HL-60 (cell line): ENCODE results near the gene OR5AL1.

Experiments used
- GABPA ChIP-seq: IDR thresholded peaks from 2 replicates; pipeline ENCODE4 v1.6.1; 2012; ENCODE audit warnings: low read depth
- POLR2AphosphoS5 ChIP-seq: IDR thresholded peaks from 2 replicates; pipeline ENCODE4 v1.6.1; 2012; ENCODE audit warnings: low read depth
- SPI1 ChIP-seq: IDR thresholded peaks from 2 replicates; pipeline ENCODE4 v1.6.1; 2012; ENCODE audit warnings: low read depth, mild to moderate bottlenecking, borderline replicate concordance
- TF ChIP-seq, protein P1 (sequence below): IDR thresholded peaks from one replicate; pipeline ENCODE4 v1.5.1; 2011; ENCODE audit warnings: low read length, control low read depth, inconsistent platforms; ENCODE audit not compliant: insufficient read depth

DNA sequence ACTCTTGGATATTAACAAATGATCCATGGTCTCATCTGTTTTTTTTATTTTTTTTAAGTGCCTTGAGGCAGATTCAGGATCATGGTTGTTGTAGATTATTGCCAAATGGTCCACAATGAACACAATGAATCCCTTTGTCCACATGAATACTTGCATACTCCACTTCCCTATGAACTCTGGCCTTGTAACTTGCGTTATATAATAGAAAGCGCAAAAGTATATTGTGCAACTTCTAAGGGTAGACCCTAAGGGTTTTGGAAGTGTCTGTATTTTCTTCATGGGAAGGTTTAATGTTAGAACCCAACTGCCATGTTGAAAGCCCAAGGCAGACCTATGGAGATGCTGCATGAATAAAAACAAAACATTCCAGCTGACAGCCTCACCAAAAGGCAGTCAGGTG lies 8.1 kb upstream of the OR5AL1 start:
- no peak for TF ChIP-seq SPI1
- TF ChIP-seq POLR2AphosphoS5: no peak
- TF ChIP-seq, protein P1, sequence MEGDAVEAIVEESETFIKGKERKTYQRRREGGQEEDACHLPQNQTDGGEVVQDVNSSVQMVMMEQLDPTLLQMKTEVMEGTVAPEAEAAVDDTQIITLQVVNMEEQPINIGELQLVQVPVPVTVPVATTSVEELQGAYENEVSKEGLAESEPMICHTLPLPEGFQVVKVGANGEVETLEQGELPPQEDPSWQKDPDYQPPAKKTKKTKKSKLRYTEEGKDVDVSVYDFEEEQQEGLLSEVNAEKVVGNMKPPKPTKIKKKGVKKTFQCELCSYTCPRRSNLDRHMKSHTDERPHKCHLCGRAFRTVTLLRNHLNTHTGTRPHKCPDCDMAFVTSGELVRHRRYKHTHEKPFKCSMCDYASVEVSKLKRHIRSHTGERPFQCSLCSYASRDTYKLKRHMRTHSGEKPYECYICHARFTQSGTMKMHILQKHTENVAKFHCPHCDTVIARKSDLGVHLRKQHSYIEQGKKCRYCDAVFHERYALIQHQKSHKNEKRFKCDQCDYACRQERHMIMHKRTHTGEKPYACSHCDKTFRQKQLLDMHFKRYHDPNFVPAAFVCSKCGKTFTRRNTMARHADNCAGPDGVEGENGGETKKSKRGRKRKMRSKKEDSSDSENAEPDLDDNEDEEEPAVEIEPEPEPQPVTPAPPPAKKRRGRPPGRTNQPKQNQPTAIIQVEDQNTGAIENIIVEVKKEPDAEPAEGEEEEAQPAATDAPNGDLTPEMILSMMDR: no peak
- no peak for TF ChIP-seq GABPA
